K562 (cell line): ENCODE data around the gene ZDHHC5. TPM values are rescaled to one million over a fixed set of nuclear protein-coding genes. Genes with fewer than 3 reads are reported as not detected.

Source experiments
- CBX8 ChIP-seq: fragments of 200-600 bp; sonication (generic); IDR thresholded peaks from 2 replicates; pipeline ENCODE4 v1.6.1; 2012; ENCODE audit warnings: borderline replicate concordance, mixed run types, low read depth, mild to moderate bottlenecking, moderate library complexity, mixed read lengths, low read length, control low read depth, inconsistent platforms; ENCODE audit not compliant: poor library complexity, severe bottlenecking; ENCODE audit errors: extremely low read depth
- CREM ChIP-seq: IDR thresholded peaks from 2 replicates; pipeline ENCODE4 v1.6.1; 2014; ENCODE audit warnings: antibody characterized with exemption, low read depth
- ETV1 ChIP-seq: fragments of 450-650 bp; conservative IDR thresholded peaks from 2 replicates; pipeline ENCODE4 v1.6.1; 2016; ENCODE audit warnings: missing genetic modification characterization, control low read depth, low read depth, missing compliant biosample characterization
- L3MBTL2 ChIP-seq: fragments of 450-650 bp; IDR thresholded peaks from 2 replicates; pipeline ENCODE4 v1.6.1; 2016; ENCODE audit warnings: mild to moderate bottlenecking, moderate library complexity
- SAP30 ChIP-seq: fragments of 200-600 bp; sonication (generic); IDR thresholded peaks from 2 replicates; pipeline ENCODE4 v1.6.1; 2012; ENCODE audit warnings: borderline replicate concordance, low read depth, mild to moderate bottlenecking, moderate library complexity, low read length, control low read depth, inconsistent platforms; ENCODE audit not compliant: insufficient read depth, poor library complexity, severe bottlenecking
- SNIP1 ChIP-seq: fragments of 450-650 bp; IDR thresholded peaks from 2 replicates; pipeline ENCODE4 v1.7.1; 2017; ENCODE audit warnings: low read depth, mild to moderate bottlenecking
- SNRNP70 ChIP-seq: fragments of 200-400 bp; formaldehyde crosslinking; optimal IDR thresholded peaks from 2 replicates; pipeline ENCODE3; 2017; ENCODE audit warnings: low read depth, low read length
- ZBTB17 ChIP-seq: fragments of 450-650 bp; formaldehyde crosslinking; IDR thresholded peaks from 2 replicates; pipeline ENCODE4 v1.4.0; 2020; ENCODE audit warnings: mild to moderate bottlenecking
- ZNF764 ChIP-seq: fragments of 250-450 bp; sonication (Bioruptor Pico); IDR thresholded peaks from 2 replicates; pipeline ENCODE4 v1.4.0; 2020; ENCODE audit warnings: low read depth, mild to moderate bottlenecking, moderate library complexity
- polyA plus RNA-seq, 8 experiments: library from polyadenylated mRNA; depleted of rRNA in 4 of 8; stranded (reverse) in 5 of 8; unstranded in 3 of 8; fragments of >200 nt; fragmentation: Nextera tagmentation in 2 of 8; fragmentation: Illumina TruSeq in 1 of 8; extraction: Ambion mirVana in 2 of 8; extraction: Trizol in 1 of 8; gene quantifications; 2 replicates each; pipeline versions ENCODE4 v1.2.1 to v1.2.3, GENCODE V29; 2011 to 2014; ENCODE audit warnings: inconsistent platforms in 1 of 8, missing spikeins in 1 of 8
- total RNA-seq, 7 experiments: library from RNA; depleted of rRNA in 6 of 7; stranded (reverse); fragments of >200 nt in 6 of 7; fragmentation: Illumina TruSeq in 2 of 7; extraction: Trizol in 2 of 7; gene quantifications; 2 replicates each; pipeline versions ENCODE4 v1.2.1 to v1.2.3, GENCODE V29; 2011 to 2021; ENCODE audit warnings: low replicate concordance in 1 of 7
- TF ChIP-seq, protein P1 (sequence below): sonication (generic); formaldehyde crosslinking; IDR thresholded peaks from 2 replicates; pipeline ENCODE4 v1.8.1; 2023; ENCODE audit warnings: missing genetic modification reagents, mild to moderate bottlenecking, borderline replicate concordance
- TF ChIP-seq, protein P2 (sequence below): sonication (generic); formaldehyde crosslinking; IDR thresholded peaks from 2 replicates; pipeline ENCODE4 v1.5.0; 2020; ENCODE audit warnings: missing genetic modification reagents
- TF ChIP-seq, protein P3 (sequence below): sonication (generic); formaldehyde crosslinking; IDR thresholded peaks from 2 replicates; pipeline ENCODE4 v1.8.0; 2022; ENCODE audit warnings: missing genetic modification reagents, mild to moderate bottlenecking, borderline replicate concordance
- TF ChIP-seq, protein P4 (sequence below): fragments of 450-650 bp; formaldehyde crosslinking; IDR thresholded peaks from 2 replicates; pipeline ENCODE4 v1.4.0; 2022; ENCODE audit warnings: mild to moderate bottlenecking, moderate library complexity
- TF ChIP-seq, protein P5 (sequence below): sonication (generic); formaldehyde crosslinking; IDR thresholded peaks from 2 replicates; pipeline ENCODE4 v1.8.1; 2023; ENCODE audit warnings: mild to moderate bottlenecking, missing genetic modification reagents

The ZDHHC5 gene
- total and polyA plus RNA-seq, 9 of the 15 experiments (the other 6 are each of a cell fraction or from before 2014, with no cell fraction given), result 3.8 to 64.2 (median 35.9) TPM

DNA sequence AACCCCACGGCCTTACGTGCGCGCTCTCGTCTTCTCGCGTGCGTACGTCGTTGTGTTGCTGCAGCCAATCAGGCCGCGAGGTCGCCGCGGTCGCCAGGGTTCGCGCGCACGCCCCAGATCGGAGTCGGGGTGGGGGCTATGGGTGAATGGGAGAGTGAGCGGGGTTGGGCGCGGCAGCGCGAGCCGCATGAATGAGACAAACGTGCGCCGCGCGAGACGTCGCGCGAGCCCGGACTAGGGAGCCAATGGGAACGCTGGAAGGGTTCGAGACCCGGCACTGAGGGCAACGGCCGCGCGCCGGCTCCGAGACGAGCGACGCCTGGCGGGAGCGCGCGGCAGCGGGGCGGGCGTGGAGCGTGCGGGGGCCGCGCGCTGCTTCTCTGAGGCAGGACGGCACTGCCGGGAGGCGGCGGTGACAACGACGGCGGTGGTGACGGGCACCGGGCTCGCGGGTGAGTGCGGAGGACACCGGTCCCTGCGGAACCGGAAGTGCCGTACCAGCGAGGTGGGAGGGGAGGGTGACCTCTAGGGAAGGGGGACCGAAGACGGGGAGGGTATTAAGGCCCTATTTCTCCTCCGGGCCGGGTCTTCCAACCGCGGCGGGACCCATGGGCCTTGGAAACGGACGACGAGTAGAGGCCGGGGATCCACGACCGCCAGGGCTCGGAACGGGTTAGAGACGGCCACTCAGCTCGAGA, at the start of gene ZDHHC5 (continued):
- TF ChIP-seq, protein P1, sequence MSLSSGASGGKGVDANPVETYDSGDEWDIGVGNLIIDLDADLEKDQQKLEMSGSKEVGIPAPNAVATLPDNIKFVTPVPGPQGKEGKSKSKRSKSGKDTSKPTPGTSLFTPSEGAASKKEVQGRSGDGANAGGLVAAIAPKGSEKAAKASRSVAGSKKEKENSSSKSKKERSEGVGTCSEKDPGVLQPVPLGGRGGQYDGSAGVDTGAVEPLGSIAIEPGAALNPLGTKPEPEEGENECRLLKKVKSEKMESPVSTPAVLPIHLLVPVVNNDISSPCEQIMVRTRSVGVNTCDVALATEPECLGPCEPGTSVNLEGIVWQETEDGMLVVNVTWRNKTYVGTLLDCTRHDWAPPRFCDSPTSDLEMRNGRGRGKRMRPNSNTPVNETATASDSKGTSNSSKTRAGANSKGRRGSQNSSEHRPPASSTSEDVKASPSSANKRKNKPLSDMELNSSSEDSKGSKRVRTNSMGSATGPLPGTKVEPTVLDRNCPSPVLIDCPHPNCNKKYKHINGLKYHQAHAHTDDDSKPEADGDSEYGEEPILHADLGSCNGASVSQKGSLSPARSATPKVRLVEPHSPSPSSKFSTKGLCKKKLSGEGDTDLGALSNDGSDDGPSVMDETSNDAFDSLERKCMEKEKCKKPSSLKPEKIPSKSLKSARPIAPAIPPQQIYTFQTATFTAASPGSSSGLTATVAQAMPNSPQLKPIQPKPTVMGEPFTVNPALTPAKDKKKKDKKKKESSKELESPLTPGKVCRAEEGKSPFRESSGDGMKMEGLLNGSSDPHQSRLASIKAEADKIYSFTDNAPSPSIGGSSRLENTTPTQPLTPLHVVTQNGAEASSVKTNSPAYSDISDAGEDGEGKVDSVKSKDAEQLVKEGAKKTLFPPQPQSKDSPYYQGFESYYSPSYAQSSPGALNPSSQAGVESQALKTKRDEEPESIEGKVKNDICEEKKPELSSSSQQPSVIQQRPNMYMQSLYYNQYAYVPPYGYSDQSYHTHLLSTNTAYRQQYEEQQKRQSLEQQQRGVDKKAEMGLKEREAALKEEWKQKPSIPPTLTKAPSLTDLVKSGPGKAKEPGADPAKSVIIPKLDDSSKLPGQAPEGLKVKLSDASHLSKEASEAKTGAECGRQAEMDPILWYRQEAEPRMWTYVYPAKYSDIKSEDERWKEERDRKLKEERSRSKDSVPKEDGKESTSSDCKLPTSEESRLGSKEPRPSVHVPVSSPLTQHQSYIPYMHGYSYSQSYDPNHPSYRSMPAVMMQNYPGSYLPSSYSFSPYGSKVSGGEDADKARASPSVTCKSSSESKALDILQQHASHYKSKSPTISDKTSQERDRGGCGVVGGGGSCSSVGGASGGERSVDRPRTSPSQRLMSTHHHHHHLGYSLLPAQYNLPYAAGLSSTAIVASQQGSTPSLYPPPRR (CRISPR knock-in tag), result peak; percentile 85; the same call in 1 of the 2 replicates
- TF ChIP-seq L3MBTL2 (peak; percentile 94), SAP30 (peak; percentile 83), CREM (peak; percentile 66), ZNF764 (CRISPR knock-in tag) (0 out of 2 replicates have a peak, but pooled peaks have one; percentile 57), CBX8 (no peak), SNRNP70 (no peak), ZBTB17 (no peak; the same call in 1 of the 2 replicates), SNIP1 (no peak), ETV1 (tag) (peak; percentile 61)
- TF ChIP-seq, protein P2, sequence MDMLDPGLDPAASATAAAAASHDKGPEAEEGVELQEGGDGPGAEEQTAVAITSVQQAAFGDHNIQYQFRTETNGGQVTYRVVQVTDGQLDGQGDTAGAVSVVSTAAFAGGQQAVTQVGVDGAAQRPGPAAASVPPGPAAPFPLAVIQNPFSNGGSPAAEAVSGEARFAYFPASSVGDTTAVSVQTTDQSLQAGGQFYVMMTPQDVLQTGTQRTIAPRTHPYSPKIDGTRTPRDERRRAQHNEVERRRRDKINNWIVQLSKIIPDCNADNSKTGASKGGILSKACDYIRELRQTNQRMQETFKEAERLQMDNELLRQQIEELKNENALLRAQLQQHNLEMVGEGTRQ (CRISPR knock-in tag), result no peak
- TF ChIP-seq, protein P3, sequence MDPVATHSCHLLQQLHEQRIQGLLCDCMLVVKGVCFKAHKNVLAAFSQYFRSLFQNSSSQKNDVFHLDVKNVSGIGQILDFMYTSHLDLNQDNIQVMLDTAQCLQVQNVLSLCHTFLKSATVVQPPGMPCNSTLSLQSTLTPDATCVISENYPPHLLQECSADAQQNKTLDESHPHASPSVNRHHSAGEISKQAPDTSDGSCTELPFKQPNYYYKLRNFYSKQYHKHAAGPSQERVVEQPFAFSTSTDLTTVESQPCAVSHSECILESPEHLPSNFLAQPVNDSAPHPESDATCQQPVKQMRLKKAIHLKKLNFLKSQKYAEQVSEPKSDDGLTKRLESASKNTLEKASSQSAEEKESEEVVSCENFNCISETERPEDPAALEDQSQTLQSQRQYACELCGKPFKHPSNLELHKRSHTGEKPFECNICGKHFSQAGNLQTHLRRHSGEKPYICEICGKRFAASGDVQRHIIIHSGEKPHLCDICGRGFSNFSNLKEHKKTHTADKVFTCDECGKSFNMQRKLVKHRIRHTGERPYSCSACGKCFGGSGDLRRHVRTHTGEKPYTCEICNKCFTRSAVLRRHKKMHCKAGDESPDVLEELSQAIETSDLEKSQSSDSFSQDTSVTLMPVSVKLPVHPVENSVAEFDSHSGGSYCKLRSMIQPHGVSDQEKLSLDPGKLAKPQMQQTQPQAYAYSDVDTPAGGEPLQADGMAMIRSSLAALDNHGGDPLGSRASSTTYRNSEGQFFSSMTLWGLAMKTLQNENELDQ (CRISPR knock-in tag), result no peak
- TF ChIP-seq, protein P4, sequence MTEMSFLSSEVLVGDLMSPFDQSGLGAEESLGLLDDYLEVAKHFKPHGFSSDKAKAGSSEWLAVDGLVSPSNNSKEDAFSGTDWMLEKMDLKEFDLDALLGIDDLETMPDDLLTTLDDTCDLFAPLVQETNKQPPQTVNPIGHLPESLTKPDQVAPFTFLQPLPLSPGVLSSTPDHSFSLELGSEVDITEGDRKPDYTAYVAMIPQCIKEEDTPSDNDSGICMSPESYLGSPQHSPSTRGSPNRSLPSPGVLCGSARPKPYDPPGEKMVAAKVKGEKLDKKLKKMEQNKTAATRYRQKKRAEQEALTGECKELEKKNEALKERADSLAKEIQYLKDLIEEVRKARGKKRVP (CRISPR knock-in tag), result no peak
- TF ChIP-seq, protein P5, sequence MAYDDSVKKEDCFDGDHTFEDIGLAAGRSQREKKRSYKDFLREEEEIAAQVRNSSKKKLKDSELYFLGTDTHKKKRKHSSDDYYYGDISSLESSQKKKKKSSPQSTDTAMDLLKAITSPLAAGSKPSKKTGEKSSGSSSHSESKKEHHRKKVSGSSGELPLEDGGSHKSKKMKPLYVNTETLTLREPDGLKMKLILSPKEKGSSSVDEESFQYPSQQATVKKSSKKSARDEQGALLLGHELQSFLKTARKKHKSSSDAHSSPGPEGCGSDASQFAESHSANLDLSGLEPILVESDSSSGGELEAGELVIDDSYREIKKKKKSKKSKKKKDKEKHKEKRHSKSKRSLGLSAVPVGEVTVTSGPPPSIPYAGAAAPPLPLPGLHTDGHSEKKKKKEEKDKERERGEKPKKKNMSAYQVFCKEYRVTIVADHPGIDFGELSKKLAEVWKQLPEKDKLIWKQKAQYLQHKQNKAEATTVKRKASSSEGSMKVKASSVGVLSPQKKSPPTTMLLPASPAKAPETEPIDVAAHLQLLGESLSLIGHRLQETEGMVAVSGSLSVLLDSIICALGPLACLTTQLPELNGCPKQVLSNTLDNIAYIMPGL, result peak; percentile 79; the same call in 1 of the 2 replicates
